HG03558 (cell line): Measurements from ENCODE around the gene MESP1.

Experiments
- ATAC-seq: cut with Tn5 transposase; IDR thresholded peaks from one replicate; pipeline ENCODE4 v1.9.1; 2021; ENCODE audit warnings: moderate number of reproducible peaks; ENCODE audit not compliant: unreplicated experiment; ENCODE audit errors: extremely low read depth

Gene MESP1

DNA sequence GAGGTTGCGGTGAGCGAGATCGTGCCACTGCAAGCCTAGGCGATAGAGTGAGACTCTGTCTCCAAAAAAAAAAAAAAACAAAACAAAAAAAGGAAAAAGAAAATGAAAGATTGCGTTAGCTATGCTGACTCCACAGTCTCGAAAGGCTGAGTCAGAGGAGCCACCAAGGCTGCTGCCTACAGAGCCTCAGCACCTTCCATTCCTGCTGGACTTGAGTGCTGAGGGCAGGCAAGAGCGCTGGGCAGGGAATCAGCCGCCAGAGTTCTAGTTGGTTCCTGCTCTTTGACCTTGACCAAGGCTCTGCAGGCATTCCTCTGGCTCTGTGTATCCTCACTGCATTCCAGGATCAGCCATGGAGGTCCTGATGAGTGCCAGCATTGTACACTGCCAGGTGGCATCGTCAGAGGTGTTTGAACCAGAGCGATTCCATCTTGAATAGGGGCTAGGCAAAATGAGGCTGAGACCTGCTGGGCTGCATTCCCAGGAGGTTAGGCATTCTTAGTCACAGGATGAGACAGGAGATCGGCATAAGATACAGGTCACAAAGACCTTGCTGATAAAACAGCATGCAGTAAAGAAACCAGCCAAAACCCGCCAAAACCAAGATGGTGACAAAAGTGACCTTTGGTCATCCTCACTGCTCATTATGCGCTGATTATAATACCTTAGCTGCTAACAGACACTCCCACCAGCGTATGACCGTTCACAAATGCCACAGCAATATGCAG lies 31.0 kb upstream of the MESP1 start:
- no peak for ATAC-seq

DNA sequence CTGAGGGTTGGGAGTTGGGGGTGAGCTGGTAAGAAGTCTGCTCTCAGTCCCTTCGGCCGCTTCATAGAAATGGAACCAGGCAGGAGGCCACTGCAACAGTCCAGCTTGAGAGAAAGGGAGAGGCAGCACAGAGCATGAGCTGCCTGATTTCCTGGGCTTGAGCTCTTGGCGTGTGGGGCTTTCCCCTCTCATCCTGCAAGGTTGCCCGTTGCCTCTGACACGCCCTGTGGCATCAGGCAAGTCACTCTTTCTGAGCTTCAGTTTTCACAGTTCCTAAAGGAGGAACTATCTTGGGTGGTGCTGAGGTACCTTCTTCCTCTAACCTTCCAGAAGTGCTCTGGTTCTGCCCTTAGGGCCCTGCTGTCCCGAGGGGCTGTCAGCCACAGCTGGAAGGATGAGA lies 30.0 kb upstream of the MESP1 start:
- ATAC-seq = no peak

DNA sequence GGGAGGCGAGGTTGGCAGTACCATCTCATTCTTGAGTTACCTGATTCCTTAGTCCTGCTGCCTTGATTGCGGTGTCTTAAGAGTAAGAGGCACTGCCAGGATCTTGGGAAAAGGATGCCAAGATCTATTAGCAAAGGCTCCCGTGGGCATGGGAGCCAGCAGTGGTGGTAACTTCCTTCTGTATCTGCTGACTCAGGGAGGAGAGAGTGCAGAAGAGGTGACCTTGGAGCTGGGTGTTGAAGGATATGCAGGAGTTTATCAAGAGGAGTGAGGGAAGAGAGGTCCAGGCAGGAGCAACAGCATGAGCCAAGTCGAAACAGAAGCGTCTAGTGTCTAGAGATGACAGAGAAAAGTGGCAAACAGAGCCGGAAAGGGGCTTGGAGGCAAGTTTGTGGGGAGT lies 29.6 kb upstream of the MESP1 start:
- ATAC-seq = no peak

DNA sequence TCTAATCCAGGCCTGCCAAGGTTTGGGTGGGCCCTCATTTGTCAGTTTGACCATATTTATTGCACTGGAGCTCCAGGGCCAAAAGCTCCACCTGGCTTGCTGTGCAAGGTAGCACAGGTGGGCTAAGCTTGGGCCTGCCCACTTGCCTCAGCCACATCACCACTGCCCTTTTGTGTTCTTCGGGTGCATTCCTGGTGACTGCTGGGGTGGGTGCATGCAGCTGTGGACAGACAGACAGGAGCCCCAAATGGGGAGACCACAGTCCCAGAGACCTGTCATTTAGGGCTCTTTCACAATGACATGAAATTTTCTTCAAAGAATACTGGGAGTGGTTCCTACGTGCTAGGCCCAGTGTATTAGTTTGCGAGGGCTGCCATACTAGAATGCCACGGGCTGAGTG lies 27.8 kb upstream of the MESP1 start:
- no peak for ATAC-seq

DNA sequence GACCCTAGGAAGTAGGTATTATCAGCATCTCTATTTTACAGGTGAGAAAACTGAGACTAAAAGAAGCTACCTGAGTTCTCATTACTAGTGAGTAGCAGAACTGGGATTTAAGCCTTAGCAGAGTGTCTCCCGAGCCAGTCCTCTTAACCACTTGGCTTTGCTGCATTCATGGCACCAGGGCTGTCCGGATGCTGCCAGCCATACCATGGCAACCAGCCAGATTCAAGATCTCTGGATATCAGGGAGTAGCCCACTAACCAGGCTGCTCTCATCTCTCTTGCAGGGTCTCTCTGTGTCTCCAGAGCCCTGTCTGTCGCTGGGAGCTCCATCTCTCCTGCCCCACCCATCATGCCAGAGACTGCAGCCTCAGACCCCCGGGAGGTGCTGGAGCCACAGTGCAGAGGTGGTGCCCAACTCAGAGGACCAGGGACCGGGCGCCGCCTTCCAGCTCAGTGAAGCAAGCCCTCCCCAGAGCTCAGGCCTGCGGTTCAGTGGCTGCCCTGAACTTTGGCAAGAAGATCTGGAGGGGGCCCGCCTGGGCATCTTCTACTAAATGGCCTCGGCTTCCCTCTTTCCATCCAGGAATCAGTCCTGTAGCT lies 26.8 kb upstream of the MESP1 start:
- ATAC-seq = no peak

DNA sequence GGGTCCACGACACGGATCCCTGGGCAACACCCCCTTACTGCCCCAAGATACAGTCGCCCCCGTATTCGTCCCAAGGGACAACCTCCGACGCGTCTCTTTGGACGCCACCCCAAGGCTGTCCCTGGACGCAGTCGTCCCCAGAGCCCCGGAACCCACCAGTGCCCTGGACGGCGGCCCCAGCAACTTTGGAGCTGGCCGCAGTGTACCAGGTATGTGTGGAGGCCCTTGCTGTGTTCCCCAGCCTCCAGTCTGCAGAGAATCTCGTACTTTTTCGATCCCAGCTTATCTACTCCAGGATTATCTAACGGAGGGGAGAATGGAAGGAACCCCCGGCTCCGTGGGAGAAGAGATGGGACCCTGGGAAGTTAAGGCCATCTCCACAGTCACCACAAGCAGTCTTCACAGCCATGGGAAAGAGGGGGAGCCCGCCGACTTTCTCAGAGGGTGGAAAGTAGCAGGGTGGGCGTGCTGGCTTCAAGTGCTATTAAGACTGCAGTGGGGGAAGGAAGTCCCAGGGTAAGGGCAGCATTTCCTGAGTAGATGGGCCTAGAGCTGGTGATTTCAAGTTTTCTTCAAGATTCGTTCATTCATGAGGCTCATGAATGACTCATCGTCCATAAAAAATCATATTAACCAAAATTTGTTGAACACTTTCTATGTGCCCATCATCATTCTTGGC lies 26.2 kb upstream of the MESP1 start:
- no peak for ATAC-seq

DNA sequence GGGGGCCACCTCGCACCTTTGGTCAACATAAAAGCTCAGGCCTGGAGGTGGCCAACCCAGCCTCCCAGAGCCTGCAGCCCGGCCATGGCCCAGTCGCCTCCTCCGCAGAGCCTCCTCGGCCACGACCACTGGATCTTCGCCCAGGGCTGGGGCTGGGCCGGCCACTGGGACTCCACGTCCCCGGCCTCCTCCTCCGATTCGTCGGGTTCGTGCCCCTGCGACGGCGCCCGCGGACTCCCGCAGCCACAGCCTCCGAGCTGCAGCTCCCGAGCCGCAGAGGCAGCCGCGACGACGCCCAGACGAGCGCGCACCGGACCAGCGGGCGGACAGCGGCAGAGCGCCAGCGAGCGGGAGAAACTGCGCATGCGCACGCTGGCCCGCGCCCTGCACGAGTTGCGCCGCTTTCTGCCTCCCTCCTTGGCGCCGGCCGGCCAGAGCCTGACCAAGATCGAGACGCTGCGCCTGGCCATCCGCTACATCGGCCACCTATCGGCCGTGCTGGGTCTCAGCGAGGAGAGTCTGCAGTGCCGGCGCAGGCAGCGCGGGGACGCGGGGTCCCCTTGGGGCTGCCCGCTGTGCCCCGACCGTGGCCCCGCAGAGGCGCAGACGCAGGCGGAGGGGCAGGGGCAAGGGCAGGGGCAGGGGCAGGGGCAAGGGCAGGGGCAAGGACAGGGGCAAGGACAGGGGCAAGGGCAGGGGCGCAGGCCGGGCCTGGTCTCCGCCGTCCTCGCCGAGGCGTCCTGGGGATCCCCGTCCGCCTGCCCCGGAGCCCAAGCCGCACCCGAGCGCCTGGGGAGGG lies 25.4 kb upstream of the MESP1 start, which contains the start of gene MESP2:
Gene MESP2 (plus strand): TSS at position 59 of the 799 bp plus-strand sequence. CDS start 26 bp downstream, at position 85.
- ATAC-seq = no peak

DNA sequence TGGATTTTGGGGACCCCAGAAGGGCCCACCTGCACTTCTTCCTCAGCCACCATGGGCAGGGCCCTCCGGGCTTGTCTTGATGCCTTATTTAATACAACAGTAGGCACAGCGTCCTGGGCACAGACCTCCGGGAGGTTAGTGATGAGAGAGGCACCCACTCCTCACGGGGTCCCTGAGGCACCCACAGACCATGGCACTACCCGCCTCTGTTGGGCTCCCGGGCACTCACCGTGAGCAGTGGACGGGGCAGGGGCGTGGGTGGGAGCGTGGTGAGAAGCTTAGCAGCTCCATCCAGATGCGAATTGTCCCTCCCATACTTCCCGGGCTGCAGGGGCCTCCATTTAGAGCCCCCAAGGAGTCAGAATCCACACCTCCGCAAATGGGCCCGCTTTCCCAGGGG lies 24.8 kb upstream of the MESP1 start:
- ATAC-seq = no peak

DNA sequence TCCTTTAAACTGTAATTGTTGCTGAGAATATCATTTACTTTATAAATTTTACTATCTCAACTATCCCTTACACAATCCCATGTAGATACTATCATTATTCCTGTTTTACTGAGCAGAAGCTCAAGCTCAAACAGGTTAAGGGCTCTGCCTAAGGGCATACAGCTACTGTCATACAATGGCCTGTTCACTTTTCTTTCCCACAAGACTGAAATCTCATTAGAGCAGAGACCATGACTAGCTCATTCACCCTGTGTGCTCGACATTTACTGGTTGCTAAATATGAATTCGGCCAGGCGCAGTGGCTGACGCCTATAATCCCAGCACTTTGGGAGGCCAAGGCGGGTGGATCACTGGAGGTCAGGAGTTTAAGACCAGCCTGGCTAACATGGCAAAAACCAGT lies 23.4 kb upstream of the MESP1 start:
- ATAC-seq = no peak

DNA sequence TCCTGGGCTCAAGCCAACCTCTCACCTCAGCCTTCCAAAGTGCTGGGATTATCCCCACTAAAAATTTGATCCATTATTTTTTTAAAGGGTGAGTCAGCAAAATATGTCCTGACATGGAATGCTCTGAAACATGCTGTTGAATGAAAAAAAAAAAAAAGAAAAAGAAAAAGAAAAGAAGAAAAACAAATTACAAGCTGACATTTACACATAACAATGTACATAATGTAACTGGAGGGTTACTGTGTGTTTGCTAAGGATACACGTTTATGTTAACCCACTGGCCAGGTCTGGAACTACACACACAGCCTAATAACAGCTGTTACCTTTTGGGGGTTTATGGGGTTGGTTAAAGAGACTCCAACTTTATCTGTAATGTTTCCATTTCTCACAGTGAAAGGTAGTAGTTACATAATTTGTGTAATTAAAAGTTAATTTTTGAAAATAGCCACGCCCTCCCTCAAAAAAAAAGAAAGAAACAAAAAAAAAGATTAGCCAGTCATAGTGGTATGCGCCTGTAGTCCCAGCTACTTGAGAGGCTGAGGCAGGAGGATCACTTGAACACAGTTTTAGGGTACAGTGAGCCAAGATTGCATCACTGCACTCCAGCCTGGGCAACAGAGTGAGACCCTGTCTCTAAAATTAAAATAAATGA lies 22.0 kb upstream of the MESP1 start:
- no peak for ATAC-seq

DNA sequence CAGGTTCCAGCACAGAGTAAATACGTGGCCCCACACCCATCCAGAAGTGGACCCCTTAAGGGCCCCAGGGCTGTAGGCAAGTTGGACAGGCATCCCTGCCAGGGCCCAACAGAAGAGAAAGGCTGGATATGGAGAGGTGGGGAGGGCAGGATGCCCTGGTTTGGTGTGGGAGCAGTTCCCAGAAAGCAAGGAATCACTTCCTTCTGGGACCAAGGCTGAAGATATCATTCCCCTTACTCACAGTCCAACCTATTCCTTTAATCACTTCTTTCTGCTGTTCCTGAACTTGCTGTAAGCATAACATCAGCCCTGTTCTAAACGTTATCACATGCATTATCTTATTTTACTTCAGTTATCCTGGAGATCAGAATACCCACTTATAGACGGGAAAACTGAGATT lies 19.0 kb upstream of the MESP1 start:
- ATAC-seq = no peak

DNA sequence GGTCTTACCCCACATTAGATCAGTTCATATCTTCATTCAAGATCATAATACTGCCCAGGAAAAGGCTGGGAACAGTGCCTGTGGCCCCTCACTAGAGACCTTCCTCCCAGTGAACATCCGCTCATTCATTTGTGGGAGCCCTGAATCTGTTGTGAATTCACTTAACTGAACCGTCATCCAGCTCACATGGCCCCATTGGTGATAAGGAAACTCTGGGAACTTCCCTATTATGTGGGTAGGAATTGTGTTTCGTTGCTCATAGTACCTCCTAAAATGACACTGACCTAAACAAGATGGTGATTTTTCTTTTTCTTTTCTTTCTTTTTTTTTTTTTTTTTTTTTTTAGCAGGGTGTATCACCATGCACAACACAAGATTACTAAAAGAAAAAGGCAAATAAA lies 18.3 kb upstream of the MESP1 start:
- ATAC-seq = no peak

DNA sequence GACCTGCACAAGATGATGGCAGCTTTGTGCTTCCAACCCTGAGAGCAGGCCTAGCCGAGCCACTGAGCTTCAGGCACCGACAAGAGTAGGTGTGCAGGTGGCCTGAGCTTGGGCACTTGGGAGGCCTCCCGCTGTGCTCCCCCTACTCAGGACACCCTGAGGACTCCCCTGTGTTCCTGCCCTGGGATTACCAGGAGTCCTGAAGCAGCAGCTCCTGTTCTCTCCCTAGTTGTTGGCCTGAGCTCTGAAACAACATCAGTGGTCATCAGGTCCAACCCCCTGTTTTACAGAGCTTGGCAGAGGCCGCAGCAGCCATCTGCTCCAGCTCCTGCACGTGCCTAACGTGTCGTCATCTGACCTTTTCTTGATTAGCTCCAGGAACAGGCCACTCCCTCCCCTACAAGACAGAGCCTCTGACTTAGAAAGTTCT lies 17.0 kb upstream of the MESP1 start:
- ATAC-seq = no peak

DNA sequence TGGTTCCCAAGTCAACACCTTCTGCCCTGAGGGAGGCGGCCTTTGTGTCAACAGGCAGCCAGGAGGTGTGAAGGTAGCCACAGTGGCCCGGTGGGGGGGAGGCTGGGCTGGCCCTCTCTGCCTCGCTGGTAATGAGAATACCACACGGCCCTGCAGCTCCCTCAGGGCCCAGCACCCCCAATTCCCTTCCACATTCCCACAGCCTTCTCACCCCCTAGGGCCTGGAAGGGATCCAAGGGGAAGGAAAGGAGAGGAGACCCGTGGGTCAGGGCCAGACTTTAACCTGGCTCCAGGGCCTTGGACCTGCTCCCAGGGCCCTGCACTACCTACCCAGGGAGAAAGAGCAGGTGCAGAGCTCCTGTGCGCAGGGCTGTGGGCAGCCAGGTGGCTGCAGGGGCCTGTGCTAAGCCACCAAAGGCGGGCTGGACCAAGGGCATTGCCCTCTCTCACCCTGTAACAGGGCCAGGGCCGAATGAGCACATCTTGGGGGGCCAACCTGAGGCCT lies 16.4 kb upstream of the MESP1 start:
- no peak for ATAC-seq

DNA sequence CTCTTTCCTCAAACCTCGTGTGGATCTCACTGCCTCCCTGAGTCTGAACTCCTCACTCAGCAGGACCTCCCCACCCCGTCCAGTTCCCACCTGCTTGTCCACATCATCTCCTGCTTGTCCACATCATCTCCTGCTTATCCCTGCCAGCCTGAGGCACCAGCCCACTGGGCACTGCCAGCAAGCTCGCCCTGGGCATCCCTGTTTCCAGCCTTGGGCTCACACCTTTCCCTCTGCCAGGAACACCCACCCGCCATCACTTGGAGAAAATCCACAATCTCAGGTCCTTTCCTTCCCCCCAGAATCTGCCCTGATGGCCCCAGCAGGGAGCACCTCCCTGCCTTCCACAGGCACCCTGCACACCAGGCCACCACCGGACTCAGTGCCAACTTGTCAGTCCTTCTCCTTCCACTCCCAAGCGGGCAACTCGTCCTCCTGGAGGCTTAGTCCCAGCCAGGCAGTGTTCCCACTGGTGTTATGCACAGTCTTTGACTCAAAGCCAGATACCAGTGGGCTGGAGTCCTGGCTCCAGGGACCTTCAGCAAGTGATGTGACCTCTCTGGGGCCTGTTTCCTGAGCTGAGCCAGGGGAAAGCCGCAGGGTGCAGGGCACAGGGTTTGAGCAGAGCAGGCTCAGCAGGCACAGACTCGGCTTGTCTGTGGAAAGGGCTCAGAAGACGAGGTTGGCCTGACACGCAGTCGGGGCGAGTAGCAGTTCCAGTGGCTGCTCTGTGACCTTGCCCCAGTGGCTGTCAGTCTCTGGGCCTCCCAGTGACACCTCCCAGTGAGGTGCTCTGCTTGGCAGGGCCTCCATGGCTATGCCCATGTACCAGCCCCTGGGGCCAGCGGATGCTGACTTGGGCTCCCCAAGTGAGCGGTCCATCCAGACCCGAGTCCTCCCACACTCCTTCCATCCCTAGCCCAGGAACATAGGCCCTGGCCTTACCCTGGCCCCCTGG lies 15.6 kb upstream of the MESP1 start:
- ATAC-seq = no peak

DNA sequence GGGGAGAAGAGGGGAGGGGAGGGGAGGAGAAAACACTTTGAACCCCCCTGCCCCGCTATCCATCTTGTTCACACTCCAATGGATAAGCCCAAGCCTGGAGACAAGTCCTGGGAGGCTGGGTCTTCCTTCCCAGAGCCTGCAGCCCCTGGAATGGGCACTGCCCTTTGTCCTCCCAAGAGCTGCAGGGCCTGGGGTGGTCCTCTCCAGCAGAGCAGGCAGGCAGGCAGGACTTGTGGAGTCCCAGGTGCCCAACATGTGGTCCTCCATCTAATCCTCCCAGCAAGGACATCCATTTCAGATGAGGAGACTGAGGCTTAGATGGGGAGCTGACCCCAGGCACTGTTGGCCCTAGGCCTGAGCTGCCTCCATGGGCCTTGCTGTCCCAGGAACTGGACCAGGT lies 14.6 kb upstream of the MESP1 start:
- ATAC-seq = no peak

DNA sequence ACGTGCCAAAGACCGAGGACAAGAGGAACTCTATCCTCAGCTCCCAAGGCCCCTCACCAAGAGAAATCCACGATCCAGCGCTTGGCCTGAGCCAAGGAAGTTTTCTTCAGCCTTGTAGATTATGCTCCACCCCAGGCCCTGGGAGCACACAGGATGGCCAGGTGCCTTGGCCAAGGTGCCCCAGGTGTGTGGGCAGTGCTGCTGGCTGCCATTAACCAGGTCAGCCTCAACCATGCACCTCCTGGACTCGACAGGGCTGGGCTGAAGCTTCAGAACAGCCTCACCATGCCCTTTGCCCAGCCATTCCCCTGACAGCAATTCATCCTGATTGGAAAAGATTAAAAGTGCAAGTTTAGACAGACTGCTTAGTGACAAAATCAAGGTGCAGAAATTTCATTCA lies 10.9 kb upstream of the MESP1 start:
- no peak for ATAC-seq

DNA sequence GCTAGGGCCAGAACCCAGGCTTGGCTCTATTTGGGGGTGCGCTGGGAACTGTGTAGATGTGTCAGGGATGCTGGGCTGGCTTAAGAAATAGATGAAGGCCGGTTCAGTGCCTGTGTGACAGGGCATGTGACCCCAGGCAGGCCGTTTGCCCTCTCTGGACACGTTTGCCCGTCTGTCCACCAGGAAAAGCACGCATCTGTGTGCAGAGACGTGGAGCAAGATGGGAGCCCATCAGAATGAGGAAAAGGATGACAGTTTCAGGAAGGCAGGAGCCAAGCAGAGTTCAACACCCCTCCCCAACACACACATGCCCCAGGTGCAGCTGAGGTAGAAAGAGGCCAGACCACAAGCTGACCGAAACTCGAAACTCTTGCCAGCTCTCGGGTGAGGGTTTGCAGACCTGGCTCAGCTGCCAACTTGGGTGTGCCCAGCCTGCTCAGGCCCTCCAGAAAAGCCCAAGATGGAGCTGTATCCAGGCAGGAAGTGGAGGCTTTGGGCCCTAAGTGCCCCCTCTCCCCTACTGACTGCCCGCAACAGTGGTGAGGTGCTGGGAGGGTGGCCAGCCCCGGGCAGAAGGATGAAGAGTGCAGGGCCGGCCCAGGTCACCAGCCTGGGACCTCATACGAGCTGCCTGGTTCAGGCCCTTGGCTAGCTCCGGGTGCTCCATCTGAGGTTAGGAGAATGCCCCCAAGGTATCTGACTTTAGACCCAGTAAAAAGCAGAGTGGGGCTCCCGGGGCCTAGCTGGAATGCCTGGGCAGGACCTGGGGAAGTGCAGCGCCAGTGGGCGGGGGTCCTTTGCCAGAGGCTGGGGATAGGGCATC lies 10.2 kb upstream of the MESP1 start:
- ATAC-seq = no peak
